COLO668 (cell line): Measurements from ENCODE around the gene YTHDF1.
"Not testable (repeated sequence)": the region's sequence is repeated elsewhere in the genome, so short reads cannot be mapped to it uniquely, and the experiment has no call there.

Source experiments
- DNase-seq: peaks from one replicate; lab custom pipeline; 2025; ENCODE audit not compliant: unreplicated experiment; lab: John Stamatoyannopoulos, UW

YTHDF1 gene

DNA sequence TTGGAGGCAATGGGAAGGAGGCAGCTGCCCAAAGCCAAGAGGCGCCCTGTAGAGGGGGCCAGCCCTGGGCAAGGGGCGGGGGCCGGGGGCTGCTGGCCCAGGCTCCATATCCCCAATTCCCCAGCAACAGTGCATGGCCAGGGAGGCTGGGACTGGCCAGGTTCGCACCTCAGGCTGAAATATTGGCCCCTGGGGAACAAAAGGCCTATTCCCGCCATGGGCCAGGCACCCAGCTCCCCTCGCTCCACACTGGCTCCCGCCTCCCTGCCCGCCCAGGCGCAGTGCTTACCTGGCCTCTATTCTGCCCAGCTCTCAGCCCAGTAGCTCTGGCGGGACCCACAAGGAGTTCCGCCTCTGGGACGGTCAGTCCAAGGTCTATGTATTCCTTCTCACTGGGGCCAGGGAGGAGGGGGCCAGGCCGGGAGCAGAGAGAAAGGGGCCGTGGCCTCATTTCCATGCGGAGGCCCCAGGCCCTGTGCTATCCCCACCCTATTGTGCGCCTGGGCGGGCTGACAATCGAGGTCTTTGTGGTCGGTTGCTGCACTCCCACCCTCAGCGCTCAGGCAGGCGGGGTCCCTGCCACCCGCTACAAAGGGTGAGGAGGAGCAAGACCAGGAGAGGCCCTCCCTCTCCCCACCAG, 42.3 kb downstream of the YTHDF1 start:
- DNase-seq: no peak

DNA sequence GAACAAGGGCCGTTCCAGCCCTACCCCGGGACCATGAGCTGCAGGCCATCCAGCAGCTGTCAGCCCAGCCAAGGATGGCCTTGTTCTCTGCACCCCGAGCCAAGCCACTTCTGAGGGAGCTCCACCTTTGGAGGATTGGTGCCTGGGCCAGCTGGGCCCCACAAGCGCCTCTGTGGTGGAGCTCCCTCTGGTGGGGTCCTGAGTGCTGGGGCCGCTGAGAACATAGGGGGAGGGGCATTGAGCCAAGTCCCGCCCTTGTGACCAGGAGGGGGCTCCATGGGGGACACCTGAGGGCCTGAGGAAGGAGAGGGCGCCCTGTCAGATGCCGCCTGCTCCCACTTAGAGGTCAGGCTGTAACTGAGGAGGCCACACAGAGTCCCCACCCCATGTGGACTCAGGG, 43.2 kb downstream of the YTHDF1 start:
- peak; percentile 22 for DNase-seq

DNA sequence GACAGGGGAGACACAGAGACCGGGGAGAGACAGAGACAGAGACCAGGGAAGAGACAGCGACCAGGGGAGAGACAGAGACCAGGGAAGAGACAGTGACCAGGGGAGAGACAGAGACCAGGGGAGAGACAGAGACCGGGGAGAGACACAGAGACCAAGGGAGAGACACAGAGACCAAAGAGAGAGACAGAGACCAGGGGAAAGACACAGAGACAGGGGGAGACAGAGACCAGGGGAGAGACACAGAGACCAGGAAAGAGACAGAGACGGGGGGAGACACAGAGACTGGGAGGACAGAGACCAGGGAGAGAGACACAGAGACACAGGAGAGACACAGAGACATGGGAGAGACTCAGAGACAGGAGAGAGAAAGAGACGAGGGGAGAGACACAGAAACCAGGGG, 43.9 kb downstream of the YTHDF1 start:
- no peak for DNase-seq

DNA sequence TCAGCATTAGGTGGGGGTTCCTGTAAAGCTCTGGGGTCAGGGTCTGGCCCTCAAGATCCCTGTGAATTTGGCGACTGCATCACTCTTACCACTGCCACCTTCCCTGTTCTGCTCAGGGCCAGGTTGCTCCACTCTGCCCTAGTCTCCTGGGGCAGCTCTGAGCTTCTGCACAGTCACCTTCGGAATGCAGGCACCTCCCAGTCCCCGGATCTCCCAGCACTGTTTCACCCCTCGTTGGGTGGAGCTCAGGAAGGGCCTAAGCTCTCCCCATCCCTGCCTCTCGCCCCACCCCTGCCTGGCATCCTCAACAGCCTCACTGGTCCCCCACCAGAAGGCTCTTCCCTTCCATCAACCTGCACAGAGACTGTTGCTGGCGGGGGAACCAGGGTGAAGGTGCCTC, 46.2 kb downstream of the YTHDF1 start:
- DNase-seq: no peak

DNA sequence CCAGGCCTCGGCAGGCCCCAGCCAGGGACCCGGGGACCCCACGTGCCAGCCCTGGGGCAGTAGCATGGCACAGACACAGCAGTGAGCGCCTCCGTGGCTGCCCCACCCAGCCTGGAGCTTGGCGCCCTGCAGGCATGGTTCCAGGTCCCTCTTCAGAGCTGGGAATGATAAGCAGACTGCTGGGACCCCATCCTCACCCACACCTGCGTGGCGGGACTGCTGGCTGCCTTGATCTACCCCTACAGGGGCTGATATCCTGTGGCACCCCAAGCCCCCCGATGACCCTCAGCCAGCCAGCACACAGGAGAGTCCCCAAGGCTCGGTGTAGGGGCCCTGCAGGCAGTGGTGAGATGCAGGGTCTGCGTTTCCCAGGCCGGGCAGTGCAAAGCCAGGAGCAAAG, 47.1 kb downstream of the YTHDF1 start:
- no peak for DNase-seq

DNA sequence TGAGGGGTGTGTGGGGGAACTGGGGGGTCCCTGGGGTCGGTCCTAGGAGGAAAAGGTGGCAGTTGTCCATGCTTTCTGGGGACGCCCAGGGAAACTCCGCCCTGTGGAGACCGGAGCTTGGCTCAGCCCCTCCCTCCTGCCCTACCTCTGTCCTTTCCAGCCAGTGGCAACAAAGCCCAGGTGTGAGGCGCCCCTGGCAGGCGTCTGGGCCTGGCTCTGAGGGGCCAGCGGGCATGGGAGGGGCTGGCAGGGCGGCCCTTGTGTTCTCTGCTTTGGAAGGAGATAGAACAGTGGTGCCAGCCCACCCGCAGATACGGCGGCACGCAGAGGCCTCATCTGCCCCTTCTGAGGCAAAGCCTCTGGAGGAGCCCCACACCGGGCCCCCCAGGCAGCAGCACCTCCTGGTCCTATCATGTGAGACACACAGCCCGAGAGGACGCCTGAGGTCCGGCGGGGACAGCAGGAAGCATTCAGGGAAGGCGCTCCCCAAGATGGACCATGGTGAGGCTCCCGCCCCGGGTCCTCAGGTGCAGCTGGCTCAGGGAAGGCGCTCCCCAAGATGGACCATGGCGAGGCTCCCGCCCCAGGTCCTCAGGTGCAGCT, 47.9 kb downstream of the YTHDF1 start:
- no peak for DNase-seq

DNA sequence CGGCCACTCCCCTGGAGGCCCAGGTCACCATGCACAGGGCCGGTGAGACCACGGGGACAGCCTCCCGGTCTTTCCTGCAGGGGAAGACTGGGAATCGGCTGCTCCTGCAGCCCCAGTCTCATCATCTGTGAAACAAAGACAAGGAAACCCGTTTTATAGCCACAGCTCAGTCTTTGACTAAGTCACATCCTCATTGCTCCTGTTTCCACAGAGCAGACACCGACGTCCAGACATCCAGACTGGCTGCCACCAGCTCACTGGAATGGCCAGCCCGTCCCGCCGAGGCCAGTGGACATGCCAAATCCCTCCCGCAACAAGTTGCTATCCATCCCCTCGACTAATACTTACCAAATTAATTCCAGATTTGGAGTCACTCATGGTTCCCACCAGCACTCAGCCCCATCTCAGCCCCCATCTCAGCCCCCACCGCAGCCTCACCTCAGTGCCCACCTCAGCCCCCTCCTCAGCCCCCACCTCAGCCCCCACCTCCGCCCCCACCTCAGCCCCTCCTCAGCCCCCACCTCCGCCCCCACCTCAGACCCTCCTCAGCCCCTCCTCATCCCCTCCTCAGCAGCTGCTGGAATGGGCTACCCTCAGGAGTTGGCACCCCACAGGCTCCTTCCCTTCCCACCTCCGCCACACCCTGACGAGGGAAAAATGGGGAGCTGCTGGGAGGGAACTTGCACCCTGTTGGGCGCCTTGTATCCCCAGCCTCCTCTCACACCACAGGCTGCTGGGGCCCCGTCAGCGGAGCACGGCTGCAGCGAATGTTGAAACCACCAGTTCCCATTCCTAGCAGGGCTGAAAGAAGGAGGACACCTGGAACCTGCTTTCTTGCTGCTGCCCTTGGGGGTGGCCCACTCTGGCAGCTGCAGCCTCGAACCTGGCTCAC, 48.7 kb downstream of the YTHDF1 start:
- DNase-seq: peak; percentile 20

DNA sequence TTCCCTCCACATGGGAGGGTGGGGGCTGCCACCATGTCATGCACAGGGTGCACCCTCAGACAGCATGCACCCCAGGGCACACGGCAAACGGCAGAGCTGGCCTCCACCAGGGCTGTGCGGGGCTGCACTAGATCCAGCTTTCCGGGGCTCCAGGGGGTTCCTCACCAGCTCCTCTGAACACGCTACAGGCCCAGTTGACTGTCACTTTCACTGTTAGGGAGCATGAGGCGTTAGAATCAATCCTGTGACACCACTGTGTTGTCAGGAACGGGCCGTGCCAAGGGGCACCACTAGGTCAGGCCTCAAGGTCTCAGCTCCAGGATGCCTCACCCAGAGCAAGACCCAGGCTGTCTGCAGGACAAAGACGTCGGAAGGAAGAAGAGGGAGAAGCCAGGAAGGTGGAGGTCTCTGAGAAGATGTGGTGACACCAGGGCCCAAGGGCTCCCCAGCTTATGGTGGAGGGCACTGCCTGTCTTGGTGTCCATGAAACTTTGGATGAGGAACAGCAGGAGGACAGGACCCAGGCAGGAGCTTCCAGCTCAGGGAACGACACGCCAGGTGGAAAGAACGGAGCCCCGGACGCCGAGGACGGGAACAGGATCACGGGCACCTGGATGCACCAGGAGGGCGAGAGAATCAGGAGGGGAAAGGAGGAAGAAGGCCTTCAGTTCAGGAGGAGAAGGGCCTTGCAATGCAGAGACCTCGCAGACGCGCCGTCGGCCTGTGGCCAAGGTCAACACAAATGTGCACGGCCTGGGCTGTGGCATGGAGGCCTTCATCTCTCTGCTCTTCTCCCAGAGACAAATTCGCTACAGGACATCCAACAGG, 49.5 kb downstream of the YTHDF1 start:
- DNase-seq: no peak

DNA sequence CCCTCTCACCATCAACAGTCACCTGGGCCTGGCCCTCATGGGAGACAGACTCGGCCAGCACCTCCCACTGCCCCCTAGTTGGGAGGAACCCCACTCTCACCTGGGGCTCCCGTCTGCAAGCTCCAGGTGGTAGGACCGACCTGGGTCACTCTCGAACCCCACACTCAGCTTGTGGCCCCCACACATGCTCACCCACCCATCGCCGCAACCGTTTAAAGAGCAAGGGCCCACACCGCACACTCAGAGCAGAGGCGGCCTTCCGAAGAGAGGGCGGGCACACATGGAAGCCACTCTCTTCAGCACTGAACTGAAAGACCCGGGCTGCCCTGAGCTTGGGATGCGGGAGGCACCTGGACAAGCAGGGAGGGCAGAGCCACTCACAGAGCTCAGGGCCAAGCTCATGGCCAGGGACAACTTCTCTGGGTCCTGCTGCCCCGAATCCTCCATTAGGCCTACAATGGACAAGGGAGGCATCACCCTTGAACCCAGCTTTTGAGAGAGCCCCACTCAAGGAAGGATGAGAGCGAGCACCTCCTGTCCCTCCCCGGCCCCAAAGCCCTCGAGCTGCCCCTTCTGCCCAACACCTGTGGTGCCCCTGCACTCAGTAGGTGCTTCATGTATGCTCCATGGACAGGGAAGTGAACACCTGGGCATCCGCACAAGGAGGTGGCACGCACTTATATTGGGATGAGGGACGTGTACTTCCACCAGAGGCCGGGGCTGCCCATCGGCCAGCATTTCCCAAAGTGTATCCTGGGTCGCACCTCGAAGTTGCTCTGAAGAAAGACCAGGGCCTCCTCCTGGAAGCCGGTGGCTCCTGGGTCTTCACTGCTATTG, 50.4 kb downstream of the YTHDF1 start:
- no peak for DNase-seq

DNA sequence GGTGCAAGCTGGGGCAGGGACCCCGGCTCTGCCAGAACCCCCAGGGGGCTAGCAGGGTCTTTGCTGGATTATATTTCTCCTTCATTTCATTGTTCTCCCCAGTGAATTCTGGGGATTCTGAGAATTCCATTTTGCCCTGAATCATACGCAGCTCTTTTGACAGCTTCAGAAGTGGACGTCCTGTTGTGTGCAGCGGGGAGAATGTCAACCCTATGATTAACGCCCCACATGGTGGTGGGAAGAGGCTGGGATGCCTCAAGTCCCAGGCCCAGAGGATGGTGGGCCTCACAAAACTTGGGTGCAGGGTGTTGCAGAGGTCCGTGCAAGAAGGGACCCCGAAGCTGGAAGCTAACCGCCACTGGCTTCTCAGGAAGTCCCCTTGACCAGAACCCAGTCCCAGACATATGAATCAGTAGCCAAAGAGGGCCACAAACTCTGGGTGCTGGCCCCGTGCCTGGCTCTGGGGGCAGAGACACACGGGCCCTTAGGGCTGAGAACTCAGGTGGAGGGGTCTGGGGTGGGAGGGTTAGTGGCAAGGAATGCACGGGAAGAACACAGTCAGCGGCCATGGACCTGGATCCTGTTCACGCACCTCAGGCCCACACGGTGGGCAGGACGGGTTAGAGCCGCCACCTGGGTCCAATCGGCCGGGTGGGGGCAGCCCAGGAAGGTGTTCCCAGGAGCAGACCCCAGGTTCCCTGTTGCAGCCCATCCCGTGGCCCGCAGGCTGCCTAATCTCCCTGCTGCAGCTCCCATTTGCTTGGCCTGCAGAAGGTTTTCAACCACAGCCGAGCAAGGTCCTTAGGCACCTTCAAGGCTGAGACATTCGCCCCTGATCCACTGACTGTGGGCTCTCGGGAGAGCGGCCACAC, 51.2 kb downstream of the YTHDF1 start:
- no peak for DNase-seq

DNA sequence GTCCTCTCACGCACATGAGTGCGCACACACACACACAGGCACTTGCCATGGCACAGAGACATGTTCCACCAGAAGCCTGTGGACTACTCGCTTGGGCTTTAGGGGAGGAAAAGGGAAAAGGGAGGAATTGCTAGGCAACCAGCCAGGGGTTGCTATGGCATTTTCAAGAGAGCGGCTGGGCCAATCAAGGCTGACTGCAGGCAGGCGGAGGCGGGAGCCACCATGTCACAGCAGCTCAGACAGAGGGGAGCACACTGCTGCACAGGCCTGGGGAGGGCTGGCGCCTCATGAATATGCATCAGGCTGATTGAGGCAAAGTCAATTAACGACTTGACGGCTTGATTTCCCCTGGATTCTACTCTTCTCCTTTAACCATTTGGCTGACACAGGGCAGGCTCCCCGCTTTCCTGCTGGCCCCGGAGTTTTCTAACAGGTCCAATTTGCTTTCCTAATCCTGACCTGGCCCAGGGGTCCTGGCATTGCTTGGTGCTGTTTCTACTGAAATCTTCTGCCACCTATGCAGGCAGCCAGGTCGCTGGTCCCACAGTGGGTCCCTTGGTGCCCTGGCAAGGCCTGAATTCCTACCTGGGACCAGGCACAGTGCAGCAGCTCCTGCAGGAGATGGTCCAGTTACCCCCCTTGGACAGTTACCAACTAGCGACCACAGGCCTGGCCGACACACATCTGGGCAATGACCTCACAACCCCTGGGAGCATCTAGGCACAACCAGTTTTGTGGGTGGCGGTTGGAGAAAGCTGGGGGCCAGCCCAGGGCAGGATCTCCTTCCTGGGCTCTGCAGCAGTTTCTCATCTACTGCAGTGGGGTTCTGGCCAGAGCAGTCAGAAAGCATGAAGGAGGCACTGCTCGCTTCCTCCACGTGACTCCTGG, 52.1 kb downstream of the YTHDF1 start:
- DNase-seq: no peak

DNA sequence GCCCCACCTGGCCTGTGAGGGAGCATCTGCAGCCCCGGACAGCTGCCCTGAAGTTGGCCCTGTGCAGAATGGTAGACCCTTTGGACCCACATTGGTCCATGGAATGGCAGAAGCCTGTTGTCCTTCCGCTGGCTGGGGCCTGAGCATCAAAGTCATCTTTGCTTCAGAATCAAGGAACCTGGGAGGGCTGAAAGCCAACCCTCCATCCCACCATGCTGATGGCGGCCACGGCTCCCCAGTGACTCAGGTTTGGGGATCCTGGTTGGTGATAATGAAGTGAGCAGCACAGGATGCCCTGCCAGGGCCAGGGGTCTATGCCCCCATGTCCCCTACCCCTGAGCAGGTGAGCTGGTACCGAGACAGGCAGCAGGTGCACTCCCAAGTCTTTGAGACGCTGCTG, 52.8 kb downstream of the YTHDF1 start:
- DNase-seq: no peak

DNA sequence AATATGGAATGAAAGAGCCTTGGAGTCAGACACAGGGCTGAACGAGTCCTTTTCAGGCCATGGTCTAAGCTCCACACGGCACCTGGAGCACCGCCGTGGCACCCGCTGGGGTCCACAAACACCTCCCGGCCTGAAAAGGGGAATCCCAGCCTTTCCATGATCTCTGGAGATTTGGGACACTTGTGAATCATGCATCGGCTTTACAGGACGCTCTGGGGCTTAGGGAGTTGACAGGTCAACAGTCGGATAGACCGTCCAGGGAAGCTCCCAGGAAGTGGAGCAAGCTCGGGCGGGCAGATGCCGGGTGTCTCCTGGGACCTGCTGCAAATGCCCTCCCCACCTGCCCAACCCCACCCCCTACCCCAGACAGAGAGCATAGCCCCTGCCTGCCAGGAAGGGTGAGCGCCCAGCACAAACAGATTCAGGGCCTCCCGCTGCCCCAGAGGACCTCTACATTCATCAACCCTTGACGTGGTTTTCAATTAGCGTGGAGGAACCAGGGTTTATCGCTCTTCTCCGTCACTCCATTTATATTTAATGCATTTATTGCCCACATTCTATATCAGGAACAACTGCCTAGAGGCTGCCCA, 53.6 kb downstream of the YTHDF1 start:
- no peak for DNase-seq

DNA sequence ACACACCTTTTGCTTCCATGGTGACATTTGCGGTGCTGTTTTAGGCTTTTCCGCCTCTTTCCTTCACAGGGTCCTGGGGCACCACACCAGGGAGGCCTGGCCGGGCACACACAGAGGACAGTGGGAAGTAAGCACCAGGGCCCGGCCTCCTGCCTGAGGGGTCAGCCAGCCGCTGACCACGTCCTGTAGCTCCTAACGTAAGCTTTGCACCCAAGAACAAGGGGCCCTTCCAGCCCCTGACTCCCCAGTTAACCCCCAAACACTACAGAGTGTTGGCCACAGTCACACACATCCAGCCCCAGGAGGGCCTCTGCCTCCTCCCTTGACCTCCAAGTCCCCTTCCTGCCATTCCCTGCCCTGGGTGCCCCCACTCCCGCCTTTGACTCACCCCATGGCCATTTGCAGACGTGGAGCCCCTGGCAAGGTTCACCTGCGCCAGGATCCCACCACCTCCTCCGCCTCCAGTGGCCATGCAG, 54.7 kb downstream of the YTHDF1 start:
- no peak for DNase-seq

DNA sequence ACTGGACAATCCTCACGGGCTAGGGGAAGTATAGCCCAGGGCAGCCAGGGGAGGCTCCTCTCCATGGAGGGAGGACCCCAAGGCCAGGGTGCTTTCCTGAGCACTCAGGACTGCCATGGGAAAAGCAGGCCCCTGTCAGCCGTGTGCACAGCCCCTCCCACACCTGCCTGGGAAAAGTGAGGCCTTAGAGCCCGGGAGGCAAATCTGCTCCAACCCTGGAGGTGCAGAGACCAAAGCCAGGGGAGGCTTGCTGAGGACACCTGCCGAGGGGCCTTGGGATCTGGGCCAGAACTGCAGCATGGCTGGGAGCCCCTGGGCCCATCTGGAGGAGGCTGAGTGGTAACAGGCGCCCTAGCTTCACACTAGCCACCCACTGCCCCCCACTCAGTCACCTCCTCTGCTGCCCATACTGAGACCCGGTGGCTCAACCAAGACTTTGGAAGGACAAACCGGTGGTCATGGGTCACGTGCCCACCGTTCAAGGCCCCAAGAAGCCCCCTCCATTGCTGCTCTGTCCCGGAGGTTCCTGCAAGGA, 55.2 kb downstream of the YTHDF1 start:
- DNase-seq: no peak

DNA sequence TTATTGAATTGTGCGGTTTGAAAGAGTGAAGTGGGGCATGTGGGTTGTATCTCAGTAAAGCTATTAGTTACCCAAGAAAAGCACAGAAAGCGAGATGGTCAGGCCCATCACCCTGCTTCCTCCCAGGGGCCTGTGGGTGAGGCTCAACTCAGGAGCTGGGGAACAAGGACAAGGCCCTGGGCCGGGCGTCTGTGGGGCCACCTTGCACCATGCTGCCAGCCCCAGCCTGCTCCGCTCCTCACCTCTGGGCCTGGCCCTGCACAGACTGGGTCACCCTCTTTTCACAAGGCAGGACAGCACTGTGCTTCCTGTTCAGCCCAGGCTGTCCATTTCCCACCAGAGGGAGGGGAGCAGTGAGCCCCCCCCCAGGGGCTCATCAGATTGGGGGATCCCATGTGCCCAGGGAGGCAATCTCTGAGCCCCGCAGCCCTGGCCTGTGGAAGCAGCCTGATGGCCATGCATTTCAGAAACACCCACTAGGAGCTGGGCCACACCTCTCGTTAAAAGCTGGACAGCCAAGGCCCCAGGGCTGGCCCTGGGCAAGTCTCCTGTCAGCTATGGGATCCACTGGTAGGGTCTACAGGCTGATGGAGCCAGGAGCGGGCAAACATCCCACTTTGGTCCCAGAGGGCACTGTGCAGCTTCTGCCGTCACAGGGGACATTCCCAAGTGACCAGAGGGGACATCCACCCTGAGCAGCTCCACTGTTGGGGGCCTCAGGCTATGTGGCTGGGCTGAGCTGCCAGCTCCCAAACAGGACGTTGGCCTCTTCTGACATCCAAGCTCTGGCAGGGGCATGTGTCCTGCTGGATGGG, 55.9 kb downstream of the YTHDF1 start:
- no peak for DNase-seq

DNA sequence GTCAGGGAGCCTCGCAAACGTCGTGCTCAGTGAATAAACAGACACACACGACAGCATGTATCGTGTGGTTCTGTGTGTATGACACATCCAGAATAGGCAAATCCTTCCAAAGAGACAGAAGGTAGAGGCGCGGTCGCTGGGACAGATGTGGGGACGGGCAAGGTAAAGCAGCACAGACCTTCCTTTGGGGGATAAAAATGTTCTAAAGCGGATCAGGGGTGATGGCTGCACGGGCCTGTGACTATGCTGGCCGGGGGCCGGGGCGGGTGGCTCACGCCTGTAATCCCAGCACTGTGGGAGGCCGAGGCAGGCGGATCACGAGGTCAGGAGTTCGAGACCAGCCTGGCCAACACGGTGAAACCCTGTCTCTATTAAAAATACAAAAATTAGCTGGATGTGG, 56.7 kb downstream of the YTHDF1 start:
- not testable (repeated sequence) for DNase-seq
